ENCODE results near the gene SBF1. TPM values are rescaled to one million over a fixed set of nuclear protein-coding genes. Genes with fewer than 3 reads are reported as not detected.

The SBF1 gene
- total RNA-seq, 1 experiment from 2014 or later, result 86.1 TPM

DNA sequence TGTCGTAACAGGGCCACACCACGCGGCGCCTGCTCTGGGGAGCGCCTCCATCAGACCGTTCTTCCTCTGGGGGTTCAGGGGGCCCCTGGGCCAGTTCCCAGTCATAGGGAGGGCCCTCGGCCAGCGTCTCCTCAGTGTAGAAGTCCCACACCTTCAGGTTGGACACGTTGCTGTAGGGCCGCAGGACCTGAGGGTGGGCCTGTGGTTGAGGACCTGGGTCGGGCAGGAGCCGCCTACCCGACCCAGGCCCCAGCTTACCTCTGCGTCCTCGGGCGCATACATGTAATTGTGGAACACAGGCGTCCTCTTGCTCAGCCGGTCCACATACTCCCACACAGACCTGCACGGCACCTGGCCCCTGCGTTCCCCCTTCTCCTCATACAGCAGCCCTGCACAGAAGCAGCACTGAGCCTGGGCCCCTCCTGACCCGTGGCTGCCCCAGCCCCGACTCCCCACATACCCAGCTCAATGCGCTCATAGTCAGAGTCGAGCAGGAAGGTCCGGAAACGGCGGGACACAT lies 20.2 kb downstream of the SBF1 start:
- in situ Hi-C loops (cut with HindIII; ENCODE audit: low sequenced_read_pairs), result no loop called here
- DNase-seq (ENCODE audit: low spot score), result no peak

- in situ Hi-C loops (cut with HindIII; ENCODE audit: low sequenced_read_pairs), result no loop called here
- no peak for DNase-seq (ENCODE audit: low spot score)
Measured at GRCh38 chr22:50452649-50453048, 22.2 kb downstream of the SBF1 start.

- in situ Hi-C loops (cut with HindIII; ENCODE audit: low sequenced_read_pairs), result no loop called here
- DNase-seq (ENCODE audit: low spot score), result no peak
Measured at GRCh38 chr22:50447576-50448551, 27.0 kb downstream of the SBF1 start.

- in situ Hi-C loops (cut with HindIII; ENCODE audit: low sequenced_read_pairs), result no loop called here
- DNase-seq (ENCODE audit: low spot score), result no peak
Measured at GRCh38 chr22:50446708-50447575, 27.9 kb downstream of the SBF1 start.

DNA sequence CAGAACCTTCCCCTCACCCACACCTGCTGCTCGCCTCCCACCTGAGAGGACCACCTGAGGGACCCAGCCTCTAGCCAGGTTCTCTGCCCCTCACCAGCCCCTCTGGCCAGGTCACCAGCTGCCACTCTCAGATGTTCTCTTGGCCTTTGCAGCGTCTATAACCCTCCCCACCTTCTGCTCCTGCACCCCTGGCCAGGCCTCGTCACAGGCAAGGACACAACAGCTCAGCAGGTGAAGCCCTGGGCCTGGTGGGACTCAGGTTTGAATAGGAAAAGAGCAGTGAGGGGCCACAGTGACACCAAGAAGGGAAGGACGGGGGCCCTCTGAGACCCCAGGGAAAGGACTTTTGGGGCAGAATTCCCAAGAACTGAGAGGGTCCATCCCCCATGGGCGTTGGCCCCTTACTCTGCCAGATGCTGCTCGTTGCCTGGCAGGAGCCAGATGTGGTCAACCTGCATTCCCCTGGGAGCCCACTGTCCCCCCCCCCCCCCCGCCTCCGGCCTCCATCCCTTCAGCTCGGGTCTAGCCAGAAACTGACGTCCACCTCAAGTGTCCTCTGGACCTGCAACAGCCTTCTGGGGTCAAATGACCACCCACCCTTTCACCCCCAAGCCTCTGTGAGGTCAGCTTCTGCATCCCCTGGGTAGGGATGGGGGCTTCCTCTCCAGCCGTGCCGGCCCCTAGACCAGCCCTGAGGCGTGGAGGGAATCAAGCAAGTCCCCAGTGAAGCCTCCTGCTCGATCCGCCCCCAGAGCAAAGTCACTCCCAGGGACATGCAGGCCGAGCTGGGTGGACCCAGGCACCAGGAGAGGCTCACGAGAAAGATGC lies 28.7 kb downstream of the SBF1 start:
- in situ Hi-C loops (cut with HindIII; ENCODE audit: low sequenced_read_pairs), result no loop called here
- DNase-seq (ENCODE audit: low spot score), result no peak

DNA sequence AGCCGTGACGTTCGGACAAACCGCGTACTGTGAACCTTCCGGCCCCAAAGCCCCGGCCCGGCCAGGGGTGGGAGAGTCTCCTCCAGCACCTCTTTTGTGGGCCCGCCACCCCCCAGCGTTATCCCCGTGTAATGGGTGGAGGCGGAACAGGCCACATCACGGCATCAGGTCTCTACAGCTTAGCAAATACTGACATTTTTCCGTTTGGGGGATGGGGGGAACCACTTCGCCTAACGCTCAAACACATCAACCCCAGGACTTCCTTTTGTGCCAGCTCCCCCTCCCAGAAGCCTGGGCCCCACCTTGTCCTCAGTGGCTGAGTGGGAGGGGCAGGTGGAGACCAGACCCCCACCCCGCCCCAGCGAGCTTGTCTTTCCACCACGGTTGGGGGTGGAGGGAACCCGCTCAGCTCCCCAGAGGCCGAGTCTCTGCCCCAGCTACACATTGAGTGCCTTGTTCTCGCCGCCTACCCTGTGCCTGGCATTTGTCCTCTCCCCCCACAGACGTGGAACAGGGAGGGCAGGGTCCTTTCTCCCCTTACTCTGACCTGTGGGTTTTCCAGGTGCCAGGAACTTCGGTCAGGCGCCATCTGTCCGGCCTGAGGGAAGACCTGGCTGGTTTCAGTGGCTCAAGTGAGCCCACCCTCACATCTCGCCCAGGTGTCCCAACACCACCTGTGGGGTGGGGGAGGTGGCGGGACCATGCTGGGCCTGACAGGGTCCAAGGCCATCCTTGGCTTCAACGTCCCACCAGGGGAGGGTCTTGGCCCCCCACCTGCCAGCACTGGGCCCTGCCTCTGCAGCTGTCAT lies 29.6 kb downstream of the SBF1 start:
- in situ Hi-C loops (cut with HindIII; ENCODE audit: low sequenced_read_pairs), result no loop called here
- DNase-seq (ENCODE audit: low spot score), result no peak

GRCh38 chr22:50444663-50445062 lies 30.2 kb downstream of the SBF1 start:
- no peak for DNase-seq (ENCODE audit: low spot score)
- in situ Hi-C loops (cut with HindIII; ENCODE audit: low sequenced_read_pairs), result no loop called here

GRCh38 chr22:50443801-50444625 lies 30.8 kb downstream of the SBF1 start:
- no peak for DNase-seq (ENCODE audit: low spot score)
- in situ Hi-C loops (cut with HindIII; ENCODE audit: low sequenced_read_pairs), result no loop called here

DNA sequence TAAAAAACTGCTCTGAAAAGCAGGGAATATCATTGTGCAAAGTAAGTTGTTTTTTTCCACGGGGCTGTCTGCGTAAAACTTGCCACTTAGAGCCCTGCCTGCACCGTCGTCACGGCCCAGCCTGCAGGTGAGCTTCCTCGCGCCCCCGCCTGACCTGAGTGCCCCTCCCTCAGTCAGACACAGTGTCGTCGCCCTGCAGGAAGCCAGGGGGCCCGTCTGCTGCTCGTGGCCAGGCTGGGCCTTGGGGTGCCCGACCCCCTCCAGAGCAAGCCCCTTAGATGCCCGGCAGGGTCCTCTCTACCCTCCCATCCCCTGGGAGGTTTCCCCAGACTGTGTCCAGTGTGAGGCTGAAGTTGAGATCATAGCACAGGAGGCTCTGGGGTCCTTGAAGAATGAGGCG lies 31.6 kb downstream of the SBF1 start:
- in situ Hi-C loops (cut with HindIII; ENCODE audit: low sequenced_read_pairs), result no loop called here
- no peak for DNase-seq (ENCODE audit: low spot score)

DNA sequence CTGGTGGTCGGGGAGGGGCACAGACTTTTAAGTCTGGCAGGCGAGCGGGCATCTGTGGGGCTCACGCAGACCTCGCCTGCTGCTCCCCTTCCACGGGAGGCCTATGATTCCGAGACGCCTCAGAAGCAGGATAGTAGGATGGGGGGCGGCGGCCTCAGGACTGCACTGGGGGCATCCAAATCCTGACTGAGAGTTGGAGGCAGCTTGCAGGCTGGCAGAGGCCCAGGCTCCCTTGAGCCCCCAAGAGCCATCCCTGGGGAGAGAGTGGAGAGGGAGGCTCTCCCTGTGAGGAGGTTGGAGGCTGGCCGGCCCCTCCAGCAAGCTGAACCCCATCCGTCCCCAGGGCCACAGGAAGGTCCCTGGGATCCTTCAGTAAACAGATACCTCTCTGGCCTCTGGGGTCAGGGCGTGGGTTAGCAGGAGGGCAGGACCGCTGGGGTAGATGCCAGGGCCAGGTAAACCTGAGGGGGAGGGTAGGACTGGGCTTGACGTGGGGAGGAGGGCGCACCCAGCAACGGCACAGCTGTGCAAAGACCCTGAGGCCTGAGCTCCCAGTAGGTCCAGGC lies 33.3 kb downstream of the SBF1 start:
- no peak for DNase-seq (ENCODE audit: low spot score)

DNA sequence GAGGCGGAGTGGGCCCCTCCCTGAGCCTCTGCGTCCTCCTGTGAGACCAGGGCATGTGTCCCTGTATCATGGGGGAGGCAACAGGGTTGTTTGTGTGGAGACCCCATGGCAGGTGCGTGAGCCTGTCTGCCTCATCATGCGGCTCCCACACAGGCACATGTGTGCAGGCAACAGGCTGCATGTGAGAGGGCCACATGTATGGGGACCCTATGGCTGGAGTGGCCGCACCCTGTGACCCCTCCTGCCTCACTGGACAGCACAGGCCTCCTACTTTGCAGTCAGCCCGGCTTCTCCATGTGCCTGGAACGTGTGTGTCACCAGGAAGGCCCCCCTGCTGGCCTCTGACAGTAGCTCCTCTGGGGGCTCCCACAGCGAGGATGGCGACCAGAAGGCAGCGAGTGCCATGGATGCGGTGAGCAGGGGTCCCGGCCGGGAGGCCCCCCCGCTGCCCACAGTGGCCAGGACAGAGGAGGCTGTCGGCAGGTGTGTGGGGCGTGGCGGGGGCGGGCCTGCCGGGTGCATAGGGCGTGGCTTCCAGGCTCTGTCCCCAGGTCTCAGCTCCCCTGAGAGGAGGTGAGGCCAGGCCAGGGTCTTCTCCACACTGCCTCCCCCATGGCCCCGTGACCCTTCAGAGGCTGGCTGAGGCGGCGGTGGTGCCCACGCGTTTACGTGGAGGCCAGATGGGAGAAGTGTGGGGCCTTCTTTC lies 34.1 kb downstream of the SBF1 start:
- in situ Hi-C loops (cut with HindIII; ENCODE audit: low sequenced_read_pairs), result no loop called here
- DNase-seq (ENCODE audit: low spot score), result no peak

More for the DNA sequence above, 33.3 kb downstream of the SBF1 start:
- in situ Hi-C loops (cut with HindIII; ENCODE audit: low sequenced_read_pairs), result no loop called here

DNA sequence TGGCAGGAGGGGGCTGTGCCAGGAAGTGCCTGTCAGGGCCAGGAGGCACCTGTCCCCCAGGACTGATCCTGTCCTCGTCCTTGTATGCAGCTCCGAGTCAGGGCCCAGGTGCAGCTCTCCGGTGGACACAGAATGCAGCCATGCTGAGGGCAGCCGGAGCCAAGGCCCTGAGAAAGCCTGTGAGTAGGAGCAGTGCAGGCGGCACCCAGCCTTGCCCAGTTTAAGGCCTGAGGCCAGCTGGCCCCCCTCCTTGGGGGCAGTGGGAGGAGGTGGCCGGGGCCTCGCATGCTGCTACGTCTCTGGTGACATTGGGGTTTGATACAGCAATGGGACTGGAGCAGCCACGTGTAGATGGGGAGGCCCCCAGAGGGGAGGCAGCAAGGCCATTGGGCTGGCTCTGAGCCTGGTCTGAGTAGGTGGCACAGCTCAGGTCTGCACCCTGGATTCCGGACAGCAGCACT lies 34.9 kb downstream of the SBF1 start:
- no peak for DNase-seq (ENCODE audit: low spot score)
- in situ Hi-C loops (cut with HindIII; ENCODE audit: low sequenced_read_pairs), result no loop called here

DNA sequence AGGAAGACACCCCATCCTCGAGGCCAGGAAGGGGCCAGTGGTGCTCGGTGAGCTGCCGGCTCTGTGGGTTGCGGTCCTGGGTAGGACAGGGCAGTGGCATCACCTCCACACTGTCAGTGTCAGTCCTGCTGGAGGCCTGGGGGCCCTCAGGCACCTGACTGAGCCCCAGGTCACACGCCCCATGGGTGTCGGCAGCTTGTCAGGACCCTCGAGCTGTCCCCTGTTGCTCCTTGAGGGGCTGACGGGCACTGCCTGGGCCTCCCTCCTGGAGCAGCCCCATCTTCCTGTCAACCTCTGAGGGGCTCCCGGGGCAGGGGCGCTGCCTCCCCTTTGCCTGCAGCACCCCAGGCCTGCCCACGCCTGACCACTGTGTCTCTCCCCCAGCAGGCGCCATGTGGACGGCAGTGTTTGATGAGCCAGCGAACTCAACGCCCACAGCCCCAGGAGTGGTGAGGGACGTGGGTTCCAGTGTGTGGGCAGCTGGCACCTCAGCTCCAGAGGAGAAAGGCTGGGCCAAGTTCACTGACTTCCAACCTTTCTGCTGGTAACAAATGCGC lies 35.4 kb downstream of the SBF1 start:
- in situ Hi-C loops (cut with HindIII; ENCODE audit: low sequenced_read_pairs), result no loop called here
- no peak for DNase-seq (ENCODE audit: low spot score)

- in situ Hi-C loops (cut with HindIII; ENCODE audit: low sequenced_read_pairs), result no loop called here
- DNase-seq (ENCODE audit: low spot score), result no peak
Measured at GRCh38 chr22:50438305-50439275, 36.2 kb downstream of the SBF1 start.
